Smooth muscle cell (in vitro differentiated cells): Measurements from ENCODE around the gene ANKRD13B. TPM values are rescaled to one million over a fixed set of nuclear protein-coding genes. Genes with fewer than 3 reads are reported as not detected.

Experiments used
- DNase-seq: peaks from one replicate; lab custom pipeline; 2025; ENCODE audit not compliant: unreplicated experiment; lab: John Stamatoyannopoulos, UW
- H2AFZ ChIP-seq: fragments of 200-600 bp; sonication (generic); 2 replicates; pipeline ENCODE4 v1.6.0; 2016; ENCODE audit warnings: antibody characterized with exemption, low read depth, mild to moderate bottlenecking
- H3F3A ChIP-seq: fragments of 200-600 bp; sonication (generic); 2 replicates; pipeline ENCODE4 v1.6.0; 2017; ENCODE audit warnings: antibody characterized with exemption, low read depth
- H3K27ac ChIP-seq: fragments of 200-600 bp; sonication (generic); 2 replicates; pipeline ENCODE4 v1.5.1; 2016; ENCODE audit warnings: low read depth, mild to moderate bottlenecking
- H3K27me3 ChIP-seq: fragments of 200-600 bp; sonication (generic); 2 replicates; pipeline ENCODE4 v1.6.1; 2016; ENCODE audit warnings: low read depth, mild to moderate bottlenecking
- H3K36me3 ChIP-seq: fragments of 200-600 bp; sonication (generic); 2 replicates; pipeline ENCODE4 v1.5.1; 2016; ENCODE audit warnings: low read depth
- H3K4me1 ChIP-seq: fragments of 200-600 bp; sonication (generic); 2 replicates; pipeline ENCODE4 v1.5.1; 2016; ENCODE audit warnings: low read depth
- H3K4me2 ChIP-seq: fragments of 200-600 bp; sonication (generic); 2 replicates; pipeline ENCODE4 v1.6.0; 2016; ENCODE audit warnings: mild to moderate bottlenecking
- H3K4me3 ChIP-seq: fragments of 200-600 bp; sonication (generic); 2 replicates; pipeline ENCODE4 v1.5.1; 2016; ENCODE audit warnings: mild to moderate bottlenecking
- H3K79me2 ChIP-seq: fragments of 200-600 bp; sonication (generic); 2 replicates; pipeline ENCODE4 v1.6.0; 2016; ENCODE audit warnings: low read depth, mild to moderate bottlenecking
- H3K9ac ChIP-seq: fragments of 200-600 bp; sonication (generic); 2 replicates; pipeline ENCODE4 v1.6.0; 2016; ENCODE audit warnings: low read depth
- H3K9me3 ChIP-seq: fragments of 200-600 bp; sonication (generic); replicated peaks from 2 replicates; pipeline ENCODE4 v1.5.1; 2016; ENCODE audit warnings: low read depth
- H4K20me1 ChIP-seq: fragments of 200-600 bp; sonication (generic); 2 replicates; pipeline ENCODE4 v1.6.0; 2016; ENCODE audit warnings: low read depth
- CTCF ChIP-seq: fragments of 200-600 bp; sonication (generic); IDR thresholded peaks from 2 replicates; pipeline ENCODE4 v1.5.1; 2017; ENCODE audit warnings: borderline replicate concordance, mild to moderate bottlenecking, antibody characterized with exemption; ENCODE audit not compliant: insufficient read depth, poor library complexity, severe bottlenecking
- WGBS: methylation state at CpG from one replicate; pipeline ENCODE4 v1.1.7; 2016; ENCODE audit warnings: low lambda C conversion rate; 5-methylcytosine and 5-hydroxymethylcytosine counted together
- polyA plus RNA-seq: library from polyadenylated mRNA; unstranded; fragments of >200 nt; fragmentation: Nextera tagmentation; extraction: Ambion mirVana; gene quantifications from 2 replicates; pipeline ENCODE4 v1.2.1, GENCODE V29; 2016
- total RNA-seq: library from RNA; depleted of rRNA; stranded (reverse); fragments of >200 nt; gene quantifications from 2 replicates; pipeline ENCODE4 v1.2.3, GENCODE V29; 2014

ANKRD13B gene
- total and polyA plus RNA-seq, 2 experiments from 2014 or later: 3.6 to 6.8 TPM

- Histone ChIP-seq H3K36me3 (no peaks in the 10 kb centered on the region), H3K4me2 (no peak overlapping the region), H3F3A (no peaks in the 10 kb centered on the region), H3K9ac (no peak overlapping the region), H3K27me3 (no peaks in the 10 kb centered on the region), H3K4me1 (no peaks in the 10 kb centered on the region), H3K27ac (no peak overlapping the region), H4K20me1 (no peaks in the 10 kb centered on the region), H3K9me3 (no peaks in the 10 kb centered on the region), H3K4me3 (no peak overlapping the region), H3K79me2 (no peaks in the 10 kb centered on the region), H2AFZ (no peak overlapping the region)
- 97% methylated on average over 6 of the region's 6 CpGs for WGBS
- no peak for TF ChIP-seq CTCF
- no peak for DNase-seq
These were observed 10.3 kb downstream of the ANKRD13B start for GRCh38 chr17:29603109-29603674.

DNA sequence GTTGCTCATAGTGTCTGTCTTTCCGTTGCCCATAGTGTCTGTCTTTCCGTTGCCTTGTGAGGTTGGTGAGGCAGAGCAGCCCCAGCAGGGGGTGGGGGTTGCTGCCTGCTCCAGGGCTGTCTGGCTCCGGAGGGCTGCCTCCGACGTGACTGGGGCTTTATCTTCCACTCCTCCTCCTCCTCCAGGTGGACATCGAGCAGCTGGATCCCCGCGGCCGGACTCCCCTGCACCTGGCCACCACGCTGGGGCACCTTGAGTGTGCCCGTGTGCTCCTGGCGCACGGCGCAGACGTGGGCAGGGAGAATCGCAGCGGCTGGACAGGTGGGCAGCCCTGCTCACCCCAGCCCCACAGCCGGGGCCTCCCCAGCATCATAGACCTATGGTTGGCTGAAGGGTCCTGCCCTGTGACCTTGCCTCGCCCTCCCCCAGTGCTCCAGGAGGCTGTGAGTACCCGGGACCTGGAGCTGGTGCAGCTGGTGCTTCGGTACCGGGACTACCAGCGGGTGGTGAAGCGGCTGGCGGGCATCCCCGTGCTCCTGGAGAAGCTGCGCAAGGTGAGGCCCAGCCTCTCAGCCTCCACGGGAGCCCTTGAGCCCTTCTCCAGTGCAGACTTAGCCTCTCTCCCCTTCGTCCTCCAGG lies 14.7 kb downstream of the ANKRD13B start:
- H3K4me3 ChIP-seq: no peak overlapping the region
- no peak overlapping the region for H3K27ac ChIP-seq
- no peaks in the 10 kb centered on the region for H3K9me3 ChIP-seq
- H3F3A ChIP-seq: no peaks in the 10 kb centered on the region
- no peaks in the 10 kb centered on the region for H4K20me1 ChIP-seq
- H3K79me2 ChIP-seq: no peaks in the 10 kb centered on the region
- TF ChIP-seq CTCF: no peak
- WGBS: 93% methylated on average over 29 of the region's 29 CpGs
- no peaks in the 10 kb centered on the region for H3K27me3 ChIP-seq
- no peaks in the 10 kb centered on the region for H3K36me3 ChIP-seq
- no peaks in the 10 kb centered on the region for H3K4me1 ChIP-seq
- no peak for DNase-seq
- H3K9ac ChIP-seq: no peak overlapping the region
- H3K4me2 ChIP-seq: no peak overlapping the region
- no peak overlapping the region for H2AFZ ChIP-seq

GRCh38 chr17:29608986-29609385 lies 16.1 kb downstream of the ANKRD13B start:
- no peak for TF ChIP-seq CTCF
- DNase-seq: no peak
- no peak overlapping the region for H2AFZ ChIP-seq
- H3K79me2 ChIP-seq: no peaks in the 10 kb centered on the region
- H3K4me1 ChIP-seq: peaks cover 5% of the 10 kb centered on the region
- no peaks in the 10 kb centered on the region for H3F3A ChIP-seq
- H3K4me3 ChIP-seq: no peak overlapping the region
- H3K27me3 ChIP-seq: no peaks in the 10 kb centered on the region
- H3K9me3 ChIP-seq: no peaks in the 10 kb centered on the region
- H3K4me2 ChIP-seq: no peak overlapping the region
- no peak overlapping the region for H3K27ac ChIP-seq
- no peaks in the 10 kb centered on the region for H4K20me1 ChIP-seq
- H3K9ac ChIP-seq: no peak overlapping the region
- no peaks in the 10 kb centered on the region for H3K36me3 ChIP-seq
- WGBS: 96% methylated on average over 15 of the region's 15 CpGs

DNA sequence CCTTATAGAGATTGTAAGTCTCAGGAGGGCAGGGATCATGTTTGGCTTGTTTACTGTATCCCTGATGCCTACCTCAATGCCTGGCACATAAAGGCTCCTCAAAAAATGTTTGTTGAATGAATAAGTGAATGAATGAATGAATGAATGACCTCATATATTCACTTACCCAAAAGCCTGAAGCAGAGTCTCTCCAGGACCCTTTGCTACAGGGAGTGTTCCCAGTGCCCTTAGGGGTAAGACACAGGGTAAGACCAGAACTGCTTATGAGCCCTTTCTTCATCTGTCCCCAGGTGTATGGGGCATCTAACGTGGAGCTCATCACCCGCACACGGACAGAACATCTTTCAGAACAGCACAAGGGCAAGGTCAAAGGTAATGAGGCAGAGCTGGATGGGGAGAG lies 17.5 kb downstream of the ANKRD13B start:
- Histone ChIP-seq H3K27me3 (no peaks in the 10 kb centered on the region), H4K20me1 (no peaks in the 10 kb centered on the region), H3K4me2 (no peak overlapping the region), H3K9ac (no peak overlapping the region), H3F3A (no peaks in the 10 kb centered on the region), H3K9me3 (no peaks in the 10 kb centered on the region), H3K36me3 (no peaks in the 10 kb centered on the region), H3K4me1 (peaks cover 18% of the 10 kb centered on the region), H2AFZ (no peak overlapping the region), H3K4me3 (no peak overlapping the region), H3K27ac (no peak overlapping the region), H3K79me2 (no peaks in the 10 kb centered on the region)
- 89% methylated on average over 3 of the region's 3 CpGs for WGBS
- no peak for DNase-seq
- TF ChIP-seq CTCF: no peak
